Left kidney (tissue), 8 donors: ENCODE data around the gene MORF4L2. TPM values are rescaled to one million over a fixed set of nuclear protein-coding genes. Genes with fewer than 3 reads are reported as not detected.

Experiments
- DNase-seq: peaks from one replicate; pipeline ENCODE4 v3.0.0-alpha.2; 2013
- long read RNA-seq, 8 donors: transcript quantifications; one replicate each; lab custom pipeline, GENCODE V29; 2026
- polyA plus RNA-seq: library from polyadenylated mRNA; unstranded; fragments of 120-200 nt; gene quantifications from one replicate; pipeline ENCODE4 v1.2.1, GENCODE V29; 2013; ENCODE audit not compliant: insufficient read length

MORF4L2 gene
- 359 TPM for polyA plus RNA-seq
- long read RNA-seq, donor 1, transcript MORF4L2-201 (4 exons, 1,824 nt) = minor isoform, 12 of 78 reads
- long read RNA-seq, donor 1, transcript MORF4L2-203 (4 exons, 1,983 nt) = minor isoform, 20 of 78 reads
- long read RNA-seq, donor 1, transcript MORF4L2-206 (4 exons, 1,965 nt) = minor isoform, 7 of 78 reads
- long read RNA-seq, donor 1, transcript MORF4L2-215 (4 exons, 451 nt) = major isoform, 28 of 78 reads
- long read RNA-seq, donor 1, partial matches to known transcripts = 0 of 78 reads
- long read RNA-seq, donor 1, other reads (novel, unspliced or antisense) = 0 of 78 reads
- long read RNA-seq, donor 2, transcript MORF4L2-215 (4 exons, 451 nt) = major isoform, 35 of 104 reads
- long read RNA-seq, donor 2, transcript MORF4L2-203 (4 exons, 1,983 nt) = minor isoform, 19 of 104 reads
- long read RNA-seq, donor 2, transcript MORF4L2-209 (5 exons, 869 nt) = minor isoform, 7 of 104 reads
- long read RNA-seq, donor 2, transcript MORF4L2-201 (4 exons, 1,824 nt) = minor isoform, 14 of 104 reads
- long read RNA-seq, donor 2, partial matches to known transcripts = 12 of 104 reads
- long read RNA-seq, donor 2, other reads (novel, unspliced or antisense) = 0 of 104 reads
- long read RNA-seq, donor 3, transcript MORF4L2-203 (4 exons, 1,983 nt) = minor isoform, 16 of 84 reads
- long read RNA-seq, donor 3, transcript MORF4L2-215 (4 exons, 451 nt) = major isoform, 19 of 84 reads
- long read RNA-seq, donor 3, transcript MORF4L2-201 (4 exons, 1,824 nt) = minor isoform, 16 of 84 reads
- long read RNA-seq, donor 3, transcript MORF4L2-212 (3 exons, 573 nt) = minor isoform, 8 of 84 reads
- long read RNA-seq, donor 3, partial matches to known transcripts = 12 of 84 reads
- long read RNA-seq, donor 3, other reads (novel, unspliced or antisense) = 0 of 84 reads
- long read RNA-seq, donor 4, partial matches to known transcripts = 0 of 9 reads
- long read RNA-seq, donor 4, other reads (novel, unspliced or antisense) = 0 of 9 reads
- long read RNA-seq, donor 5, transcript MORF4L2-201 (4 exons, 1,824 nt) = minor isoform, 31 of 141 reads
- long read RNA-seq, donor 5, transcript MORF4L2-203 (4 exons, 1,983 nt) = minor isoform, 28 of 141 reads
- long read RNA-seq, donor 5, transcript MORF4L2-206 (4 exons, 1,965 nt) = minor isoform, 13 of 141 reads
- long read RNA-seq, donor 5, transcript MORF4L2-215 (4 exons, 451 nt) = major isoform, 53 of 141 reads
- long read RNA-seq, donor 5, partial matches to known transcripts = 0 of 141 reads
- long read RNA-seq, donor 5, other reads (novel, unspliced or antisense) = 5 of 141 reads
- long read RNA-seq, donor 6, transcript MORF4L2-203 (4 exons, 1,983 nt) = minor isoform, 23 of 82 reads
- long read RNA-seq, donor 6, transcript MORF4L2-215 (4 exons, 451 nt) = major isoform, 27 of 82 reads
- long read RNA-seq, donor 6, transcript MORF4L2-206 (4 exons, 1,965 nt) = minor isoform, 6 of 82 reads
- long read RNA-seq, donor 6, transcript MORF4L2-209 (5 exons, 869 nt) = minor isoform, 5 of 82 reads
- long read RNA-seq, donor 6, partial matches to known transcripts = 0 of 82 reads
- long read RNA-seq, donor 6, other reads (novel, unspliced or antisense) = 6 of 82 reads
- long read RNA-seq, donor 7, transcript MORF4L2-203 (4 exons, 1,983 nt) = minor isoform, 28 of 143 reads
- long read RNA-seq, donor 7, transcript MORF4L2-206 (4 exons, 1,965 nt) = minor isoform, 14 of 143 reads
- long read RNA-seq, donor 7, transcript MORF4L2-201 (4 exons, 1,824 nt) = minor isoform, 19 of 143 reads
- long read RNA-seq, donor 7, transcript MORF4L2-215 (4 exons, 451 nt) = major isoform, 42 of 143 reads
- long read RNA-seq, donor 7, partial matches to known transcripts = 12 of 143 reads
- long read RNA-seq, donor 7, other reads (novel, unspliced or antisense) = 8 of 143 reads
- long read RNA-seq, donor 8, transcript MORF4L2-203 (4 exons, 1,983 nt) = minor isoform, 6 of 33 reads
- long read RNA-seq, donor 8, transcript MORF4L2-215 (4 exons, 451 nt) = major isoform, 11 of 33 reads
- long read RNA-seq, donor 8, transcript MORF4L2-201 (4 exons, 1,824 nt) = minor isoform, 10 of 33 reads
- long read RNA-seq, donor 8, partial matches to known transcripts = 0 of 33 reads
- long read RNA-seq, donor 8, other reads (novel, unspliced or antisense) = 0 of 33 reads

GRCh38 chrX:103686199-103687072 lies at the start of gene MORF4L2:
TSS of gene MORF4L2 (minus strand) at chrX:103686699. CDS start at chrX:103677027, 9,672 bp downstream.
- peak; percentile 92 for DNase-seq

- DNase-seq = no peak
Measured at GRCh38 chrX:103734125-103734760, 47.7 kb upstream of the MORF4L2 start.

DNA sequence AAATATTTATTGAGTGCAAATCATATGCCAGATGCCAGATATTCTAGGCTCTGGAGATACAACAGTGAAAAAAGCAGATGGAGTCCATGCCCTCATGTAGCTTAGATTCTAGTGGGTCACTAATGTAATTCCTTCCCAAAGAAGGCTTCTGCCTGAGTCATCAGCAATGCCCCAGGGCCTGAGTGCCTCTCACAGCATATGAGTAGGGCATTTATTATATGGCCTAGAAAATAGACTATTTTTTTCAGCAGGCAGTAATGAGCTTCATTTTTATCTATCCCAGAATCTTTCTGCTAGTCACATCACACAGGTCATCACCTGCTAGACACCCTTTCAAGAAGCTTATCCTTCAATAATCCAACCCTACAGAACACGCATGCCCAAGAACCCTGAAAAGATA lies 46.5 kb upstream of the MORF4L2 start:
- DNase-seq = no peak

- no peak for DNase-seq
Measured at GRCh38 chrX:103730796-103731493, 44.4 kb upstream of the MORF4L2 start.

- DNase-seq = no peak
Measured at GRCh38 chrX:103730147-103730795, 43.8 kb upstream of the MORF4L2 start.

DNA sequence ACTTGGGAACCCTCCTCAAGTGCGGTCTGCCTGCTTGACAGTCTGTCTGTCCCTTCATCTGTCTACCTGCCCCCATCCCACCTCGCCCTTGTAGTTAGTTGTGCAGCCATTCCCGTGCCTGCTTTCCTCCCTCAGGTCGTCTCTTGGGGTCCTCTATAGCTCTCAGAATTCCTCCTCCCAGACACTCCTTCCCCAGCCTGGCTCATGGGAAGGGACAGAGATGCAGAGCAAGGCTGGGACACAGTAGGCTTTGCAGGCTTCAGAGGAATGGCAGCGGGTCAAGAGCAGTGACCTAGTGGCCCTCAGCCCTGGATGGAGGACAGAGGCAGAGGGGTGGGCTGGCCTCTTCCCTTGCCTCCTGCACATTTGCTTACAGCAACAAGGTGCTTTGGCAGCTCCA lies 42.5 kb upstream of the MORF4L2 start:
- no peak for DNase-seq

GRCh38 chrX:103727115-103727514 lies 40.6 kb upstream of the MORF4L2 start:
- DNase-seq = no peak

GRCh38 chrX:103726477-103726876 lies 40.0 kb upstream of the MORF4L2 start:
- no peak for DNase-seq

- no peak for DNase-seq
Measured at GRCh38 chrX:103722505-103722904, 36.0 kb upstream of the MORF4L2 start.

- no peak for DNase-seq
Measured at GRCh38 chrX:103718120-103718519, 31.6 kb upstream of the MORF4L2 start.

DNA sequence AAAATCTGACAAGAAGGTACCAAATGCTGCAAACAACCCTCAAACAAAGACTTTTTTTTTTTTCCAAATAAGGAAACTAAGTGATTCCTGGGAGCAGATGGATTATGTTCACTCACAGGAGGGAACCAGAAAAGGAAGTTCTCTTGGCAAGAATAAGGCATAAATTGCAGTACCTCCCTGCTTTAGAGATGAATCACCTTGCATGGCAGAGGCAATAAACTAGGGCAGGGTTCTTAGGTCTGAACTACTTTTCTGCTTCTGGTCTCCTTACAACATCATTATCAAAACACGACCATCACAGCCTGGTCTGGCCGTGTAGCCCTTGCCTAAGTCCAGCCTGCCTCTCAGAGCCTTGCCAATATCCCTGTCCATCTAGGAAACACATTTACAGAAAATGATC lies 30.5 kb upstream of the MORF4L2 start:
- DNase-seq = no peak

DNA sequence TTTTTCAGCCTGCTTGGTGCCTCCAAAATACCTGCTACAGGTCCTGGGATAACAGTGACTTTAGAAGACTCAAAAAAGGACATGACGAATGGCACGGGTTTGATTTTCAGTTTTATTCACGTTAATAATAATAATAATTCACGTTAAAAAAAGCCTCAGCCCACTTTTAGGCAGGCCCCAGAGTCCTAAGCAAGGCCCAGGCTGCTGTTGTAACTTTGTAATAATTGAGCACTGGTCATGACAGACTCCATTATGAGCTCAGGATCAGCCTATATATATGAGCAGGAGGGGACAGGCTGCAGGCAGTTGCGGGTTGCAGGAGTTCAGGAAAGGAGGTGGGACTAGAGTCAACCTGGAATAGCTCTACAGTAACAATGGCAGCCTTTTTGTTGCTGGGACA lies 24.1 kb upstream of the MORF4L2 start, which contains the start of gene TMEM31:
TSS of gene TMEM31 (plus strand) at position 301 of the 400 bp plus-strand sequence. CDS start 1,350 bp downstream, outside the sequence.
- no peak for DNase-seq

DNA sequence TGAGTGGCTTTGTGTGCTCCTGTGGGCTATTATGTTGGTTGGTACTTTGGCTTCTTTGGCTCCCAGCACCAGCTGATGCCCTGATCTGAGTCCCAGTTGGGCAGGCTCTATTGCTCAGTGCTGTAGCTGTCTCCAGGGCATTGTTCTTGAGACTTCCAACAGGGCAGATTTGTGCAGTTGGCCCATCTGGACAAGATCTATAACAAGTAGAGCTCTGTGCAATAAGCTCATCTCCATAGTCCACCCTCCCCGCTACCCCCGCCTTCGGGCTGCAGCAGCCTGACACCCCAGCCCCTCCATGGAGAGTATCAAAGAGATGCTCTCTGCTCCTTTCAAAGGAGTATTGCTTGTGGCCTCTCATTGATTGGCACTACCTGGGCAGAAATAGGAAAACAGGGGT lies 18.4 kb upstream of the MORF4L2 start:
- no peak for DNase-seq

DNA sequence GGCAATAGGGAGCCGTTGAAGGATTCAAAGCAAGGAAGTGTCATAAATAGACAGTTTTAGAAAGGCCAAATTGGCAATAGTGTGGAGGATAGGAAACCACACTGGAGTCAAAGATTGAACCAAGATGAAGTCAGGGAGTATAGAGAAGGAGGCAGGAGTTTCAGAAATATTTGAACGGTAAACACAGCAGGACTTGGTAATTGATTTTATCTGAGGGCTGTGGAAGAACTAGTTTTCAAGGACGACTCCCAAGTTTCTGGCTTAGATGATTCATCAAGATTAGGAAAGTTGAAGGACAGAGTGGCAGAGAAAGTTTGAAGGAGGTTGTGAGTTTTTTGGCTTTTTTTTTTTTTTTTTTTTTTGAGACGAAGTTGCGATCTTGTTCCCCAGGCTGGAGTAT lies 12.7 kb upstream of the MORF4L2 start:
- no peak for DNase-seq

DNA sequence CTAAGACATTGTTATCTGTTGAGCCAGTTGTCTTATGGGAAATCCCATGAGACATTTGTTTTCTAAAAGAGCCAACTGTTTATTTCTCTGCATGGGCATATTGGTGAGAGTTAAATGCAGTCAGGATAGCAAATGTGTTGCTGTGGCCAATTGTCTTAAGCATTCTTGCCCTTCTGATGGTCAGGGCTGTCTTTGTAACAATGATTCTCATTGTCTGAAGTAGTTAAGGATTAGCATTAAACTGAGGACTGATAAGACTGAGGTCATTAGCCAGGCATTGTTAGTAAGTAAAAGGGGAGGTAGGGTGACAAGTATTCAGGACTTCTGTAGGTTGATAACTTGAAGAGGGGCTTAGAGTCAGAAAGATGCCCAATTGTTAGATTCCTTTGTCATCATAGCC lies 11.2 kb upstream of the MORF4L2 start:
- DNase-seq = no peak

GRCh38 chrX:103691059-103691458 lies 4.6 kb upstream of the MORF4L2 start:
- DNase-seq = no peak

DNA sequence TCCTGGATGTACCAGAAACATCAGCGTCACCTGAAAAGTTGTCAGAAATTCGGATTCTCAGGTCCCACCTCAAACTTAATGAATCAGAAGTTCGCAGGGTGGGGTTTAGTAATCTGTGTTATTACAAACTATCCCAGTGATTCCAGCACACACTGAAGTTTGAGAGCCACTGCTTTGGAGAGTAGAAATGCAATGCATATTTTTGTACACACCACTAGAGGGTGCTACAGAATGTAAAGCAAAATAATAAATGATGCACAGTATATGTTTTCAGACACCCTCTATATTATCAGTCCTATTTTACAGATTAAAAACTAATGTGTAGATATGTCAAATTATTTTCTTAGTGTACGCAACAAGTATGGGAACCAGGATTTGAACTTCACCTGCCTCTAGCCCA lies 2.4 kb upstream of the MORF4L2 start:
- no peak for DNase-seq
